GM23248 (cell line): ENCODE data around the gene DELE1. TPM values are rescaled to one million over a fixed set of nuclear protein-coding genes. Genes with fewer than 3 reads are reported as not detected.

Experiments
- DNase-seq: peaks from one replicate; pipeline ENCODE4 v3.0.0-alpha.2; 2015
- H2AFZ ChIP-seq: fragments of 200-600 bp; sonication (generic); 2 replicates; pipeline ENCODE4 v1.6.1; 2016; ENCODE audit warnings: antibody characterized with exemption
- H3F3A ChIP-seq: fragments of 200-600 bp; sonication (generic); 2 replicates; pipeline ENCODE4 v1.6.1; 2016; ENCODE audit warnings: mild to moderate bottlenecking, antibody characterized with exemption, mixed run types; ENCODE audit not compliant: insufficient read depth
- H3K27ac ChIP-seq: fragments of 200-600 bp; sonication (generic); 2 replicates; pipeline ENCODE4 v1.5.1; 2016; ENCODE audit warnings: mild to moderate bottlenecking
- H3K27me3 ChIP-seq: fragments of 200-600 bp; sonication (generic); replicated peaks from 2 replicates; pipeline ENCODE4 v1.6.1; 2016; ENCODE audit warnings: mild to moderate bottlenecking; ENCODE audit not compliant: insufficient read depth
- H3K36me3 ChIP-seq: fragments of 200-600 bp; sonication (generic); 2 replicates; pipeline ENCODE4 v1.6.1; 2016; ENCODE audit warnings: low read depth, mild to moderate bottlenecking
- H3K4me1 ChIP-seq: fragments of 200-600 bp; sonication (generic); 2 replicates; pipeline ENCODE4 v1.6.1; 2016; ENCODE audit warnings: mild to moderate bottlenecking; ENCODE audit not compliant: insufficient read depth
- H3K4me2 ChIP-seq: fragments of 200-600 bp; sonication (generic); one replicate; pipeline ENCODE4 v1.6.1; 2016; ENCODE audit warnings: mild to moderate bottlenecking; ENCODE audit not compliant: unreplicated experiment
- H3K4me3 ChIP-seq: fragments of 200-600 bp; sonication (generic); 2 replicates; pipeline ENCODE4 v1.5.1; 2016; ENCODE audit warnings: mild to moderate bottlenecking
- H3K79me2 ChIP-seq: fragments of 200-600 bp; sonication (generic); 2 replicates; pipeline ENCODE4 v1.6.1; 2016; ENCODE audit warnings: mild to moderate bottlenecking; ENCODE audit not compliant: insufficient read depth
- H3K9ac ChIP-seq: fragments of 200-600 bp; sonication (generic); 2 replicates; pipeline ENCODE4 v1.6.1; 2016; ENCODE audit warnings: mild to moderate bottlenecking
- H3K9me2 ChIP-seq: fragments of 200-600 bp; sonication (generic); 2 replicates; pipeline ENCODE4 v1.6.1; 2016; ENCODE audit warnings: mixed run types, mild to moderate bottlenecking, moderate library complexity; ENCODE audit not compliant: insufficient read depth
- H3K9me3 ChIP-seq: fragments of 200-600 bp; sonication (generic); one replicate; pipeline ENCODE4 v1.6.1; 2017; ENCODE audit warnings: low read depth
- H4K20me1 ChIP-seq: fragments of 200-600 bp; sonication (generic); 2 replicates; pipeline ENCODE4 v1.6.0; 2016; ENCODE audit not compliant: insufficient read depth
- EZH2 ChIP-seq: fragments of 200-600 bp; sonication (generic); IDR thresholded peaks from 2 replicates; pipeline ENCODE4 v1.6.1; 2018; ENCODE audit warnings: antibody characterized with exemption, mild to moderate bottlenecking; ENCODE audit not compliant: insufficient read depth, poor library complexity, severe bottlenecking
- EZH2phosphoT487 ChIP-seq: fragments of 200-600 bp; sonication (generic); IDR thresholded peaks from 2 replicates; pipeline ENCODE4 v1.6.1; 2018; ENCODE audit warnings: antibody characterized with exemption, moderate library complexity, mild to moderate bottlenecking, low read depth; ENCODE audit not compliant: insufficient read depth
- WGBS, 2 experiments: methylation state at CpG; one replicate each; pipeline ENCODE4 v1.1.6; 2015 to 2017; ENCODE audit warnings: low lambda C conversion rate in 2 of 2, low coverage in 1 of 2; ENCODE audit errors: missing lambda C conversion rate in 2 of 2; 5-methylcytosine and 5-hydroxymethylcytosine counted together
- in situ Hi-C: fragments of 300-500 bp; cut with MboI; formaldehyde crosslinking; loops from 2 replicates; pipeline ENCODE4 v1.15.0; 2020
- polyA plus RNA-seq: library from polyadenylated mRNA; unstranded; fragments of >200 nt; fragmentation: Nextera tagmentation; extraction: Ambion mirVana; gene quantifications from 2 replicates; pipeline ENCODE4 v1.2.1, GENCODE V29; 2016
- total RNA-seq: library from RNA; depleted of rRNA; stranded (reverse); fragments of >200 nt; shearing (Covaris generic); gene quantifications from 2 replicates; pipeline ENCODE4 v1.2.3, GENCODE V29; 2014

DELE1 gene
- total and polyA plus RNA-seq, 2 experiments from 2014 or later = 35.1 to 47.9 TPM

- no peak for TF ChIP-seq EZH2
- TF ChIP-seq EZH2phosphoT487 = no peak
- H4K20me1 ChIP-seq = no peaks in the 10 kb centered on the region
- H3K27me3 ChIP-seq = no peaks in the 10 kb centered on the region
- no peak overlapping the region for H3K27ac ChIP-seq
- H3K79me2 ChIP-seq = no peaks in the 10 kb centered on the region
- H3K4me2 ChIP-seq = no peak overlapping the region
- no peak for DNase-seq
- H2AFZ ChIP-seq = no peak overlapping the region
- no peaks in the 10 kb centered on the region for H3K4me1 ChIP-seq
- in situ Hi-C loops = no loop called here
- H3K36me3 ChIP-seq = no peaks in the 10 kb centered on the region
- 63 to 77% methylated on average over 2 of the region's 2 CpGs for WGBS, 2 experiments
- no peak overlapping the region for H3K9ac ChIP-seq
- H3K4me3 ChIP-seq = no peak overlapping the region
- no peaks in the 10 kb centered on the region for H3F3A ChIP-seq
- H3K9me3 ChIP-seq = no peaks in the 10 kb centered on the region
- H3K9me2 ChIP-seq = no peaks in the 10 kb centered on the region
These were observed 25.1 kb downstream of the DELE1 start for GRCh38 chr5:141948812-141949211.

- in situ Hi-C loops = no loop called here
- DNase-seq = no peak
- no peaks in the 10 kb centered on the region for H3K9me2 ChIP-seq
- 68 to 79% methylated on average over 2 of the region's 2 CpGs for WGBS, 2 experiments
- no peak overlapping the region for H3K9ac ChIP-seq
- H3K4me2 ChIP-seq = no peak overlapping the region
- H3K9me3 ChIP-seq = no peaks in the 10 kb centered on the region
- no peaks in the 10 kb centered on the region for H3K79me2 ChIP-seq
- no peak overlapping the region for H3K4me3 ChIP-seq
- H2AFZ ChIP-seq = no peak overlapping the region
- no peak overlapping the region for H3K27ac ChIP-seq
- no peaks in the 10 kb centered on the region for H3K27me3 ChIP-seq
- no peaks in the 10 kb centered on the region for H3K4me1 ChIP-seq
- H3F3A ChIP-seq = no peaks in the 10 kb centered on the region
- TF ChIP-seq EZH2 (no peak), EZH2phosphoT487 (no peak)
- H4K20me1 ChIP-seq = no peaks in the 10 kb centered on the region
- no peaks in the 10 kb centered on the region for H3K36me3 ChIP-seq
These were observed 25.8 kb downstream of the DELE1 start for GRCh38 chr5:141949511-141949910.

GRCh38 chr5:141950207-141951005, 26.7 kb downstream of the DELE1 start:
- no peak for DNase-seq
- no peaks in the 10 kb centered on the region for H4K20me1 ChIP-seq
- no peaks in the 10 kb centered on the region for H3K27me3 ChIP-seq
- TF ChIP-seq EZH2phosphoT487 (no peak), EZH2 (no peak)
- no peaks in the 10 kb centered on the region for H3K79me2 ChIP-seq
- no peak overlapping the region for H2AFZ ChIP-seq
- no peaks in the 10 kb centered on the region for H3K9me3 ChIP-seq
- no peaks in the 10 kb centered on the region for H3K36me3 ChIP-seq
- H3K4me1 ChIP-seq = no peaks in the 10 kb centered on the region
- in situ Hi-C loops = no loop called here
- no peaks in the 10 kb centered on the region for H3F3A ChIP-seq
- no peaks in the 10 kb centered on the region for H3K9me2 ChIP-seq
- no peak overlapping the region for H3K9ac ChIP-seq
- no peak overlapping the region for H3K4me3 ChIP-seq
- no peak overlapping the region for H3K4me2 ChIP-seq
- H3K27ac ChIP-seq = no peak overlapping the region
- 78 to 90% methylated on average over 3 of the region's 3 CpGs for WGBS, 2 experiments

GRCh38 chr5:141951332-141951781, 27.7 kb downstream of the DELE1 start:
- Histone ChIP-seq H3K36me3 (no peaks in the 10 kb centered on the region), H2AFZ (no peak overlapping the region), H4K20me1 (no peaks in the 10 kb centered on the region), H3K4me2 (no peak overlapping the region), H3K4me1 (no peaks in the 10 kb centered on the region), H3F3A (no peaks in the 10 kb centered on the region), H3K9me3 (no peaks in the 10 kb centered on the region), H3K9ac (no peak overlapping the region), H3K79me2 (no peaks in the 10 kb centered on the region), H3K27ac (no peak overlapping the region), H3K27me3 (no peaks in the 10 kb centered on the region), H3K9me2 (no peaks in the 10 kb centered on the region), H3K4me3 (no peak overlapping the region)
- TF ChIP-seq EZH2phosphoT487 (no peak), EZH2 (no peak)
- in situ Hi-C loops = no loop called here
- WGBS, 2 experiments = 68 to 73% methylated on average over 9 of the region's 9 CpGs
- no peak for DNase-seq
